ENCODE results near the gene ACIN1. TPM values are rescaled to one million over a fixed set of nuclear protein-coding genes. Genes with fewer than 3 reads are reported as not detected.
"Not testable (repeated sequence)": the region's sequence is repeated elsewhere in the genome, so short reads cannot be mapped to it uniquely, and the experiment has no call there.

ACIN1 gene
- total RNA-seq, 4 donors from 2014 or later: 78.7 to 217 (median 103) TPM

DNA sequence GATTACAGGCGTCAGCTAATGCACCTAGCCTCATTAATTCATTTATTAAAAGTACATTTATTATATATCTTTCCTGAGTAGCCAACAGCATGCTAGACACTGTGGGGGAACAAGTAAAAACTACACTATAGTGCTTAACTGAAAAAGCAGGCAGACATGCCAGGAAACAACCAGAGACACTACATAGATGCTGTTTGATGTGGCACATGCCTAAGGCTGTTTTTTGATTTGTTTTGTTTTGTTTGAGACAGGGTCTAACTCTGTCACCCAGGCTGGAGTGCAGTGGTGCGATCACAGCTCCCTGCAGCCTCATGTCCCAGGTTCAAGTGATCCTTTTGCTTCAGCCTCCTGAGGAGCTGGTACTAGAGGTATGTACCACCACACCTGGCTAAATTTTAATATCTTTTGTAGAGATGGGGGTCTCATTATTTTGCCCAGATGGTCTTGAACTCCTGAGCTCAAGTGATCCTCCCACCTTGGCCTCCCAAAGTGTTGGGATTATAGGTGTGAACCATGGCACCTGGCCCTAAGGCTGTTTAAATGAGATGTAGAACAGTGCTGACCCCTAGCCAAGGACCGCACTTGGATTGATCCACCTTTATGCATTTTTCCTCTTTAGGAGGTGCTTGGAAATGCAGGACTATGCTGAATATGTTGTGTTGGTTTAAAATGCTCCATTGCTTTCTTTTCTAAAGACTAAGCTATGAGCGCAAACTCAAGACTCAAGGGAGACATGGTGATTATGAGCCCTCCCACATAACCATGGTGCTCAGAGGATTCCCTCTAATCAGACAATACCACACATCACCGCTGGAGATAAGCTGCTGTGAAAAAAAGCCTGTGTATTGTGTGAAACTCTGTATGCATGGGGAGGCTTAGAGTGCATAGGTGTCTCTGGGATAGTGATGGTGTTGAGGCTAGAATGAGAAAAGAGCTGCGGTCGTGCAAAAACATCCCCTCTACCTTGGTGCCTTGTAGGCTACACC is 74.5 kb downstream of the ACIN1 start:
- 95% methylated on average over 7 of the region's 7 CpGs for WGBS
- DNase-seq (ENCODE audit: low spot score in 2 of 2): no peak
- H3K9me3 ChIP-seq: no peaks in the 10 kb centered on the region
- H3K36me3 ChIP-seq: peaks cover 4% of the 10 kb centered on the region
- no peaks in the 10 kb centered on the region for H3K4me1 ChIP-seq
- TF ChIP-seq EP300 (IDR thresholded peaks at IDR 0.05): no peak
- TF ChIP-seq, protein P1, sequence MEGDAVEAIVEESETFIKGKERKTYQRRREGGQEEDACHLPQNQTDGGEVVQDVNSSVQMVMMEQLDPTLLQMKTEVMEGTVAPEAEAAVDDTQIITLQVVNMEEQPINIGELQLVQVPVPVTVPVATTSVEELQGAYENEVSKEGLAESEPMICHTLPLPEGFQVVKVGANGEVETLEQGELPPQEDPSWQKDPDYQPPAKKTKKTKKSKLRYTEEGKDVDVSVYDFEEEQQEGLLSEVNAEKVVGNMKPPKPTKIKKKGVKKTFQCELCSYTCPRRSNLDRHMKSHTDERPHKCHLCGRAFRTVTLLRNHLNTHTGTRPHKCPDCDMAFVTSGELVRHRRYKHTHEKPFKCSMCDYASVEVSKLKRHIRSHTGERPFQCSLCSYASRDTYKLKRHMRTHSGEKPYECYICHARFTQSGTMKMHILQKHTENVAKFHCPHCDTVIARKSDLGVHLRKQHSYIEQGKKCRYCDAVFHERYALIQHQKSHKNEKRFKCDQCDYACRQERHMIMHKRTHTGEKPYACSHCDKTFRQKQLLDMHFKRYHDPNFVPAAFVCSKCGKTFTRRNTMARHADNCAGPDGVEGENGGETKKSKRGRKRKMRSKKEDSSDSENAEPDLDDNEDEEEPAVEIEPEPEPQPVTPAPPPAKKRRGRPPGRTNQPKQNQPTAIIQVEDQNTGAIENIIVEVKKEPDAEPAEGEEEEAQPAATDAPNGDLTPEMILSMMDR (IDR thresholded peaks at IDR 0.05): no peak
- no peak for TF ChIP-seq POLR2AphosphoS5 (IDR thresholded peaks at IDR 0.05)
- no peak for TF ChIP-seq POLR2A (IDR thresholded peaks at IDR 0.05)
- no peak overlapping the region for H3K27ac ChIP-seq
- H3K4me3 ChIP-seq: no peak overlapping the region
- H3K27me3 ChIP-seq: no peaks in the 10 kb centered on the region

DNA sequence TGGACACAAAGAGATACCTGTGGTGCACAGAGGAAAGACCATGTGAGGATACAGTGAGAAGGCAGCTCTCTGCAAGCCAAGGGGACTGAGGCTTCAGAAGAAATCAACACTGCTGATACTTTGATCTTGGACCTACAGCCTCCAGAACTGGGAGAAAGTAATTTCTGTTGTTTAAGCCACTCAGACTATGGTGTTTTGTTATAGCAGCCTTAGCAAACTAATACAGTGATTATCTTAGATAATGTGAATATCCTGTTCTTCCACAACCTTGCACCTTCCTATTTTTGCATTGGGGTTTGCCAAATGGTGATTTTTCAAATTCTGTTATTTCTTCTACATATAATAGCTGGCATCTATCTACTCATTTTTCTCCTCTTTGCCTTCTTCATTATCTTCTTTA is 76.8 kb downstream of the ACIN1 start:
- no peak overlapping the region for H3K4me3 ChIP-seq
- H3K4me1 ChIP-seq: no peaks in the 10 kb centered on the region
- no peak for DNase-seq (ENCODE audit: low spot score in 2 of 2)
- H3K36me3 ChIP-seq: no peaks in the 10 kb centered on the region
- TF ChIP-seq POLR2A (IDR thresholded peaks at IDR 0.05) (no peak), EP300 (IDR thresholded peaks at IDR 0.05) (no peak)
- H3K27me3 ChIP-seq: no peaks in the 10 kb centered on the region
- H3K27ac ChIP-seq: no peak overlapping the region
- no peaks in the 10 kb centered on the region for H3K9me3 ChIP-seq

DNA sequence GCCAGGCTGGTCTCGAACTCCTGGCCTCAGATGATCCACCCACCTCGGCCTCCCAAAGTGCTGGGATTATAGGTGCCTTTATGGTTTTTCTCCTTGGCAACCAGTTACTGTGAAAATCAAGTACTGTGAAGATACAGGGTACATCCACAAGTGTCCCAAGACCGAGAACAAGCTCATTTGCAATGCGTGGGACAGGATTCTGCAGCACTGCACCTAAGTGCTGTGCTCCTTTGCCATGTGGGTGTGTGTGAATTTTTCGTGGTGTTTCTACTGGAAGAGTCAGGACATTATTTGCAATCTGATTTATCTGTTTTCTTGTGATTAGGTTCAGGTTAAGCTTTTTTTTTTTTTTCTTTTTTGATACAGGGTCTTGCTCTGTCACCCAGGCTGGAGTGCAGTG is 77.8 kb downstream of the ACIN1 start:
- Histone ChIP-seq H3K36me3 (no peaks in the 10 kb centered on the region), H3K4me1 (no peaks in the 10 kb centered on the region), H3K27ac (no peak overlapping the region), H3K4me3 (no peak overlapping the region), H3K9me3 (no peaks in the 10 kb centered on the region), H3K27me3 (no peaks in the 10 kb centered on the region)
- DNase-seq (ENCODE audit: low spot score in 2 of 2): no peak
- 88% methylated on average over 5 of the region's 5 CpGs for WGBS
- TF ChIP-seq EP300 (IDR thresholded peaks at IDR 0.05): no peak
- TF ChIP-seq POLR2AphosphoS5 (IDR thresholded peaks at IDR 0.05): no peak
- TF ChIP-seq, protein P1 (IDR thresholded peaks at IDR 0.05): no peak
- no peak for TF ChIP-seq POLR2A (IDR thresholded peaks at IDR 0.05)

DNA sequence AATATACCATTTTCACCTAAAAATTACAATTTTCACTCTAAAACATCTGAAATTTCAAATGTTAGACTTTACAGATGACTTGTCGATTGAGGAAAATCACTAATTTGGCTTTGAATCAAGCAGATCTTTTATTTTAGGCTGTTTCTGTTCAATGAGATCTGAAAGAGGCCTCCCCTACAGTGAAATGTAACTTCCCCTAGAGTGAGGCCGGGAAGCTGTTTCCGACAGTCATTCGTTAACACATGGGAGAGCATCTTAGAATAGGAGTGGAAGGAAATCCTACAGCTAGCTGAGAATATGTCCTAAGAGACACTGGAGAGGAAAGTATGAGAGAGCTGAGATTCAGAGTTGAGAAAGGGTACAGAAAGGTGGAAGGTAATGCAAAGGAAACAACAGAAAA is 79.3 kb downstream of the ACIN1 start:
- Histone ChIP-seq H3K4me1 (peaks cover under 1% of the 10 kb centered on the region), H3K4me3 (no peak overlapping the region), H3K27ac (no peak overlapping the region), H3K36me3 (no peaks in the 10 kb centered on the region), H3K27me3 (no peaks in the 10 kb centered on the region), H3K9me3 (no peaks in the 10 kb centered on the region)
- TF ChIP-seq POLR2A (IDR thresholded peaks at IDR 0.05): no peak
- TF ChIP-seq, protein P1 (IDR thresholded peaks at IDR 0.05): no peak
- no peak for TF ChIP-seq POLR2AphosphoS5 (IDR thresholded peaks at IDR 0.05)
- TF ChIP-seq EP300 (IDR thresholded peaks at IDR 0.05): no peak
- DNase-seq (ENCODE audit: low spot score in 2 of 2): no peak
- WGBS: 82% methylated on average over 4 of the region's 4 CpGs

DNA sequence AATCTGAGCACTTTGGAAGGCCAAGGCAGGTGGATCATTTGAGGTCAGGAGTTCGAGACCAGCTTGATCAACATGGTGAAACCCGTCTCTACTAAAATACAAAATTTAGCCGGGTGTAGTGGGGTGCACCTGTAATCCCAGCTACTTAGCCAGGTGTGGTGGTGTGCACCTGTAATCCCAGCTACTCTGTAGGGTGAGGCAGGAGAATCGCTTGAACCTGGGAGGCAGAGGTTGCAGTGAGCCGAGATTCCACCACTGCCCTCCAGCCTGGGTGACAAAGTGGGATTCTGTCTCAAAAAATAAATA is 81.2 kb downstream of the ACIN1 start:
- H3K4me1 ChIP-seq: peaks cover 17% of the 10 kb centered on the region
- DNase-seq (ENCODE audit: low spot score in 2 of 2); H3K9me3 ChIP-seq; H3K27me3 ChIP-seq; H3K4me3 ChIP-seq; H3K27ac ChIP-seq; H3K36me3 ChIP-seq: not testable (repeated sequence)
- WGBS: 92% methylated on average over 5 of the region's 5 CpGs

DNA sequence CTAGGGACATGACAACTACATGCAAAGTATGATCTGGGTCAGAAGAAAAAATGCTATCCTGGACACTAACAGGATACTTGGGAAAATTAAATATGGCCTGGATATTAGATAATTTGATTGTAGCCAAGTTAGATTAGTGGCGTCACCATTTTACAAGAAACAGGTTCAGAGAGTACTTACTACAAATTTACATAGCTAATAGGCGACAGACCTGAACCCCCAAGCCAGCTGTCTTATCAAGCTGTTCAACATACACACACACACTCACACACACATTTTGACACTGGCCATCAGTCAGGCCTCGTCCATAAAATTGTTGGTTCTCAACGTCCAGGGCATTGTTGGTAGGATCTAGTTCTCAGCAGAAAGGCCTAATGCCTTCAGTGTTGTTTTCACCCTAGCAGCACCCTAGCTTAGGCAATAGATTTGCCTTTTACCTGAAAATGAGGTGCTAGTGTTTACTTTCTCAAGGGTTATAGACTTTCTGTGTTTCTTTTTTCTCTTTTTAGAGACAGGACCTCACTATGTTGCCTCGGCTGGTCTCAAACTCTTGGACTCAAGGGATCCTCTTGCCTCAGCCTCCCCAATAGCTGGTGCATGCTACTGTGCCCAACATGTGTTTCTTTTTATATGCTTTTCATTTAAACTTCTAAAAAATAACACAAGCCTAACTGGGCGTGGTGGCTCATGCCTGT is 81.7 kb downstream of the ACIN1 start:
- no peak for DNase-seq (ENCODE audit: low spot score in 2 of 2)
- Histone ChIP-seq H3K9me3 (no peaks in the 10 kb centered on the region), H3K27me3 (no peaks in the 10 kb centered on the region), H3K27ac (no peak overlapping the region), H3K4me3 (no peak overlapping the region), H3K36me3 (no peaks in the 10 kb centered on the region), H3K4me1 (peaks cover 22% of the 10 kb centered on the region)
- 84% methylated on average over 6 of the region's 6 CpGs for WGBS
- no peak for TF ChIP-seq EP300 (IDR thresholded peaks at IDR 0.05)
- TF ChIP-seq POLR2A (IDR thresholded peaks at IDR 0.05): no peak
- TF ChIP-seq, protein P1 (IDR thresholded peaks at IDR 0.05): no peak
- no peak for TF ChIP-seq POLR2AphosphoS5 (IDR thresholded peaks at IDR 0.05)
